ENCODE results near the gene CHRNG. TPM values are rescaled to one million over a fixed set of nuclear protein-coding genes. Genes with fewer than 3 reads are reported as not detected.
A peak's percentile ranks its signal among the peaks of the same experiment; 100 is the strongest.

The CHRNG gene
- total and polyA plus RNA-seq, 3 donors from 2014 or later, result 0.26 TPM; not detected in 2

- 19 to 20% methylated on average over 6 to 10 of the region's 10 CpGs for WGBS, 2 donors
- Histone ChIP-seq H3K9me3 (no peaks in the 10 kb centered on the region), H3K4me1 (peaks cover 22% of the 10 kb centered on the region), H3K4me3 (no peak overlapping the region), H3K27ac (peak overlapping the region in 1 of 2 donors; percentile 36), H3K36me3 (ENCODE audit: low read depth, missing control alignments) (no peaks in the 10 kb centered on the region), H3K27me3 (no peaks in the 10 kb centered on the region)
- intact Hi-C loops (cut with DNase I; ENCODE audit: low total_unique reads), result no loop called here
- no peak for DNase-seq
- TF ChIP-seq CTCF (IDR thresholded peaks at IDR 0.05) (no peak), POLR2A (IDR thresholded peaks at IDR 0.05) (no peak)
Observed at GRCh38 chr2:232501794-232502390, 37.6 kb upstream of the CHRNG start.

DNA sequence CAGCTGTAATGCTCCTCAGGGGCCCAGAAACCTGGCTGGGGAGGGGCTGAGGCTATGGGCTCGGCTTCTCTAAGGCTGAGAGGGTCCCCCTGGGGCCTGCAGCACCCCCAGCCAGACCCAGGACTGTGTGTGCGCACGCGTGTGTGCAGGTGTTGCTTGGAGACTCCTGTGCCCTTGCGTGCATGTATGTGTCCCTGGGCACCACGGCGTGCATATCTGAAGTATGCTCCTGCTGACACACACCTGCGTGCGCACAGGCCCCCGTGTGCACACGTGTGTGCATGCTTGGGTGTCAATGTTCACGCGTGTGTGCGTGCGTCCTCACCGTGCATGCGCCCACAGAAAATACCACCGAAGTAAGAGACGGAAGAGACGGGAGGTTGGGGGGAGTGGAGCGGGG, 37.0 kb upstream of the CHRNG start:
- Histone ChIP-seq H3K27me3 (no peaks in the 10 kb centered on the region), H3K27ac (no peak overlapping the region), H3K36me3 (ENCODE audit: low read depth, missing control alignments) (no peaks in the 10 kb centered on the region), H3K4me3 (peak overlapping the region; percentile 56 to 66), H3K9me3 (no peaks in the 10 kb centered on the region), H3K4me1 (peaks cover 22% of the 10 kb centered on the region)
- 2 to 13% methylated on average over 10 to 20 of the region's 21 CpGs for WGBS, 2 donors
- no peak for DNase-seq
- intact Hi-C loops (cut with DNase I; ENCODE audit: low total_unique reads), result no loop called here
- TF ChIP-seq CTCF (IDR thresholded peaks at IDR 0.05) (no peak), POLR2A (IDR thresholded peaks at IDR 0.05) (no peak)

DNA sequence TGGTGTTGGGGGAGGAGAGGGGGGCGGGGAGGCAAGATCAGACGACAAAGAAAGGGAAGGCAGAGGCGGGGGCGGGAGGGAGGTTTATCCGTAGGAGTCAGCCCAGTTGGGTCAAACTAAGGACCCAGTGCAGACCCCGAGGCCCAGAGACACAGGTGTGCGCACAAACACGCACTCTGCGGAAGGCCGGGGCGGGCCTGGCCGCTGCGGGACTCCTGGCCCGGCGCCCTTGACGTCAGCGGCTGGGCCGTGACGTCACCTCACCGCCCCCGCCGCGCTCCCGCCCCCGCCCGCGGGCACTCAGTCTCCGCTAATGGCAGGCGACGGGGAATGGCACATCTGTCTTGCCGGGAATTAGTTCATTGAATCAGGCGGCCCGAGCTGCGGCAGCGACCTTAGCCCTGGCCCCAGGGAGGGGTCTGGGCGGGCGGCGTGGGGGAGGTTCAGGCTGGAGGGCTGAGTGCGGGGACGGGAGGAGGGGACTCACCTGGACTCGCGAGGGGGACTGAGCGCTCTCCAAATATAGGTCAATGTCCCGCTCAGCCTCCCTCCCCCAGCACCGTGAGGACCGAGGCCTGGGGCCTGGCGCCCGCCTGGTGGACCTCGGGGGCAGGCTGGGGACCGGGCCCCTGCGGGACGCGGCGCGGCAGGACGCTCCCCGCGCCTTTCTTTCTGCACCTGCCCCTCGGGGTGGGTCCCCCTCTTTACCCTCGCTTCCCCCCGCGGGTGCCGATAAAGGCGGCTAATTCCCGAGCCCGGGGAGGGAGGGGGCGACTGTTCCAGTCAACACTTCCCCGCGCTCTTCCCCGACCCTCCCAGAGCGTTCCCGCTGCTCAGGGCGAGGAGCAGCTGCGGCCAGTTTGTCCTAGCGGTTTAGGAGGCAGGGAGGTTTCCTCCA, 36.3 kb upstream of the CHRNG start:
- intact Hi-C loops (cut with DNase I; ENCODE audit: low total_unique reads), result no loop called here

DNA sequence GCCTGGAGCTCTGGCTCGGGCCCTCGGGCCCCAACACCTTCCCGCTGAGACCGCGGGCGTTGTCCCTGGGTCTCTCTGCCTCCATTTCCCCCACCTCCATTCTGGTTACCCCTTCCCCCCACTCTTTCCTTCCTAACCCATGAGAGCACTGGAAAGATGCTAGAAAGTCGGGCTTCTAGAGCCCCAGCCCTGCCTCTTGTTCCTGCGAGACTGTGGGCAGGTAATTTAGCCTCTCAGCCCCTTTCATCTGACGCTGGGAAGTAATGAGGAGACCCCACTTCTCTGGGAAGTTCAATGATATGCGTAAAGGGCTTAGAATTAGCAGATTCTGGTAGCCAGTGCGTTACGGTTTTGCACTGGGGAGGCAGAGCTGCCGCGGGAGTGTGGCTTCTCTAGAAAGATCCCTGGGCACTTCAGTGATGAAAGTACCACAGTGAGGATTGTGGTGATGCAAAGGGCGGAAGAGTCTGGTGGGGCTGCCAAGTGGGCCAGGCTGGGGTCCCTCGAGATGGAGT, 35.6 kb upstream of the CHRNG start:
- Histone ChIP-seq H3K9me3 (no peaks in the 10 kb centered on the region), H3K27ac (no peak overlapping the region), H3K4me3 (peak overlapping the region; percentile 56 to 66), H3K36me3 (ENCODE audit: low read depth, missing control alignments) (no peaks in the 10 kb centered on the region), H3K27me3 (no peaks in the 10 kb centered on the region), H3K4me1 (peaks cover 22% of the 10 kb centered on the region)
- WGBS, 2 donors, result 38 to 43% methylated on average over 14 to 16 of the region's 16 CpGs
- DNase-seq, result no peak
- TF ChIP-seq POLR2A (IDR thresholded peaks at IDR 0.05) (no peak), CTCF (IDR thresholded peaks at IDR 0.05) (no peak)
- intact Hi-C loops (cut with DNase I; ENCODE audit: low total_unique reads), result no loop called here

More for the DNA sequence above, 36.3 kb upstream of the CHRNG start:
- Histone ChIP-seq H3K4me3 (peak overlapping the region; percentile 56 to 66), H3K36me3 (ENCODE audit: low read depth, missing control alignments) (no peaks in the 10 kb centered on the region), H3K27ac (peak overlapping the region in 1 of 2 donors; percentile 73), H3K4me1 (peaks cover 22% of the 10 kb centered on the region), H3K27me3 (no peaks in the 10 kb centered on the region), H3K9me3 (no peaks in the 10 kb centered on the region)
- WGBS, 2 donors, result 1 to 3% methylated on average over 7 to 74 of the region's 75 CpGs
- no peak for TF ChIP-seq POLR2A (IDR thresholded peaks at IDR 0.05)
- TF ChIP-seq CTCF (IDR thresholded peaks at IDR 0.05), result no peak
- DNase-seq, result peak; percentile 60
